Cardiac muscle cell (in vitro differentiated cells and primary cell): ENCODE measurements around the gene S100A6. TPM values are rescaled to one million over a fixed set of nuclear protein-coding genes. Genes with fewer than 3 reads are reported as not detected.

Experiments used
- DNase-seq, 2 donors: peaks; one replicate each; pipeline versions ENCODE4 v3.0.0 to v3.0.0-alpha.2; 2010 to 2017; ENCODE audit warnings: low read depth in 1 of 2, low spot score in 1 of 2
- H3K27ac ChIP-seq: fragments of 200-600 bp; sonication (generic); 2 replicates; pipeline ENCODE4 v1.5.1; 2016
- H3K27me3 ChIP-seq: fragments of 200-600 bp; sonication (generic); 2 replicates; pipeline ENCODE4 v1.6.0; 2016; ENCODE audit warnings: control low read depth
- H3K36me3 ChIP-seq: fragments of 200-600 bp; sonication (generic); 2 replicates; pipeline ENCODE4 v1.5.1; 2016; ENCODE audit warnings: control low read depth
- H3K4me1 ChIP-seq: fragments of 200-600 bp; sonication (generic); 2 replicates; pipeline ENCODE4 v1.8.1; 2017; ENCODE audit warnings: low read depth, mild to moderate bottlenecking, mixed run types
- H3K4me3 ChIP-seq: fragments of 200-600 bp; sonication (generic); 2 replicates; pipeline ENCODE4 v1.5.1; 2016; ENCODE audit warnings: mild to moderate bottlenecking
- H3K9me3 ChIP-seq: fragments of 200-600 bp; sonication (generic); 2 replicates; pipeline ENCODE4 v1.5.1; 2017; ENCODE audit warnings: low read depth, mild to moderate bottlenecking, control low read depth
- CTCF ChIP-seq: IDR thresholded peaks from 2 replicates; pipeline ENCODE4 v1.5.1; 2012; ENCODE audit warnings: low read depth, mild to moderate bottlenecking, low read length
- polyA plus RNA-seq: library from polyadenylated mRNA; unstranded; fragments of >200 nt; fragmentation: Nextera tagmentation; extraction: Ambion mirVana; gene quantifications from 2 replicates; pipeline ENCODE4 v1.2.1, GENCODE V29; 2016
- total RNA-seq: library from RNA; depleted of rRNA; stranded (reverse); fragments of >200 nt; gene quantifications from 2 replicates; pipeline ENCODE4 v1.2.3, GENCODE V29; 2016

The S100A6 gene
- total and polyA plus RNA-seq, 2 experiments from 2014 or later, result 23.1 to 40.7 TPM

- Histone ChIP-seq H3K36me3 (no peaks in the 10 kb centered on the region), H3K4me1 (peaks cover 16% of the 10 kb centered on the region), H3K4me3 (no peak overlapping the region), H3K9me3 (no peaks in the 10 kb centered on the region), H3K27ac (no peak overlapping the region), H3K27me3 (no peaks in the 10 kb centered on the region)
- no peak for TF ChIP-seq CTCF
- no peak for DNase-seq
Observed at GRCh38 chr1:153561466-153561985, 25.7 kb upstream of the S100A6 start.

GRCh38 chr1:153560771-153561465, 25.1 kb upstream of the S100A6 start:
- DNase-seq, result no peak
- TF ChIP-seq CTCF, result no peak
- H3K4me1 ChIP-seq, result peaks cover 11% of the 10 kb centered on the region

GRCh38 chr1:153560241-153560640, 24.4 kb upstream of the S100A6 start:
- no peak for TF ChIP-seq CTCF
- no peaks in the 10 kb centered on the region for H3K9me3 ChIP-seq
- H3K4me1 ChIP-seq, result peaks cover 4% of the 10 kb centered on the region
- H3K27ac ChIP-seq, result no peak overlapping the region
- H3K36me3 ChIP-seq, result no peaks in the 10 kb centered on the region
- DNase-seq, result no peak
- no peak overlapping the region for H3K4me3 ChIP-seq
- H3K27me3 ChIP-seq, result no peaks in the 10 kb centered on the region

More at GRCh38 chr1:153560771-153561465, 25.1 kb upstream of the S100A6 start:
- H3K27ac ChIP-seq, result no peak overlapping the region
- no peaks in the 10 kb centered on the region for H3K9me3 ChIP-seq
- no peak overlapping the region for H3K4me3 ChIP-seq
- no peaks in the 10 kb centered on the region for H3K27me3 ChIP-seq
- H3K36me3 ChIP-seq, result no peaks in the 10 kb centered on the region

GRCh38 chr1:153557877-153558276, 22.1 kb upstream of the S100A6 start:
- no peak overlapping the region for H3K4me3 ChIP-seq
- no peaks in the 10 kb centered on the region for H3K9me3 ChIP-seq
- TF ChIP-seq CTCF, result no peak
- no peak for DNase-seq
- no peaks in the 10 kb centered on the region for H3K27me3 ChIP-seq
- H3K36me3 ChIP-seq, result no peaks in the 10 kb centered on the region
- H3K4me1 ChIP-seq, result peaks cover 12% of the 10 kb centered on the region
- no peak overlapping the region for H3K27ac ChIP-seq

GRCh38 chr1:153556348-153556747, 20.6 kb upstream of the S100A6 start:
- no peak for DNase-seq
- Histone ChIP-seq H3K4me3 (no peak overlapping the region), H3K27ac (no peak overlapping the region), H3K27me3 (no peaks in the 10 kb centered on the region), H3K9me3 (no peaks in the 10 kb centered on the region), H3K4me1 (peaks cover 12% of the 10 kb centered on the region), H3K36me3 (no peaks in the 10 kb centered on the region)
- TF ChIP-seq CTCF, result no peak
